Coronary artery (tissue), 2 donors: ENCODE results near the gene EBF4.

Source experiments
- DNase-seq: peaks from one replicate; pipeline ENCODE4 v3.0.0-alpha.2; 2017; ENCODE audit warnings: low spot score
- H3K27ac ChIP-seq, 2 donors: fragments of 200-600 bp; sonication (generic); one replicate each; pipeline ENCODE4 v1.5.1; 2016 to 2019
- H3K4me3 ChIP-seq: fragments of 200-600 bp; sonication (generic); 2 replicates; pipeline ENCODE4 v1.5.1; 2016; ENCODE audit warnings: mild to moderate bottlenecking, moderate library complexity
- CTCF ChIP-seq: fragments of 200-600 bp; sonication (generic); IDR thresholded peaks from one replicate; pipeline ENCODE4 v1.5.1; 2019; ENCODE audit warnings: antibody characterized with exemption

EBF4 gene

DNA sequence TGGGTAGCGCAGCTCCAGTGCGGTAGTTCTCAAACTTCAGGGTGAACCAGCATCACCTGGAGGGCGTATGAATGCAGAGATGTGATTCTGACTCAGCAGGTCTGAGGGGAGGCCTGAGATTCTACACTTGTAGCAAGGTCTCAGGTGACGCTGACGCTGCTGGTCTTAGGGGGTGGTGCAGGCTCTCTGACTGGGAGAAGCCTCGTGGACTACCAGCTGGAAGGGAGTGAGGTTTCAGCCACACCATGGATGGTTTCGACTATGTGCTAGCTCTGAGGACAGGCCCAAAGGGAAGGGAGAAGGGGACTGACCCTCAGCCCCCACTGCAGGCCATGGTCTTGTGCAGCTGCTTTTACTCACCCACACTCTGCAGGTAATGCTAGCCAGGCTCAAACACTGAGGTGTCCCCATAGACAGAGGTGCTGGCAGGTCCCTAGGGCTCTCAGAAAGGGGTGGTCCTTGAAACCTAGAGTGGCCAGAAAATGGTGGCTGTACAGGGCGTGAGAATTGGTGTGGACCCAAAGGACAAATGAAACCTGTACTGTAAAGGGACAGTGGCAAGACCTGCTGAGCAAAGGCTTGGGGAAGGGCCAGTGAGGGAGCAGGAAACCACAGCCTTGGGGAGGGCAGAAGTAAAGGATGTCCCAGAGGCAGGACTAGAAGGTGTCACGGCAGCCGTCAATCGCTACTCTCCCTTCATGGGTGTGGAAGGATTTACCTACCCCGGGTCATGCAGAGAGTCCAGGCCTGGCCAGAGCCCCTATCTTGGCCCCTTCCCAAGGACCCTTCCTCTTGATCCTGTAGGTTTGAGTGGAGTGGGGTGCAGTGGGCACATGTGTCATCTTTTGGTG, 52.7 kb downstream of the EBF4 start:
- Histone ChIP-seq H3K27ac (no peak overlapping the region), H3K4me3 (no peak overlapping the region)
- DNase-seq: no peak
- no peak for TF ChIP-seq CTCF

DNA sequence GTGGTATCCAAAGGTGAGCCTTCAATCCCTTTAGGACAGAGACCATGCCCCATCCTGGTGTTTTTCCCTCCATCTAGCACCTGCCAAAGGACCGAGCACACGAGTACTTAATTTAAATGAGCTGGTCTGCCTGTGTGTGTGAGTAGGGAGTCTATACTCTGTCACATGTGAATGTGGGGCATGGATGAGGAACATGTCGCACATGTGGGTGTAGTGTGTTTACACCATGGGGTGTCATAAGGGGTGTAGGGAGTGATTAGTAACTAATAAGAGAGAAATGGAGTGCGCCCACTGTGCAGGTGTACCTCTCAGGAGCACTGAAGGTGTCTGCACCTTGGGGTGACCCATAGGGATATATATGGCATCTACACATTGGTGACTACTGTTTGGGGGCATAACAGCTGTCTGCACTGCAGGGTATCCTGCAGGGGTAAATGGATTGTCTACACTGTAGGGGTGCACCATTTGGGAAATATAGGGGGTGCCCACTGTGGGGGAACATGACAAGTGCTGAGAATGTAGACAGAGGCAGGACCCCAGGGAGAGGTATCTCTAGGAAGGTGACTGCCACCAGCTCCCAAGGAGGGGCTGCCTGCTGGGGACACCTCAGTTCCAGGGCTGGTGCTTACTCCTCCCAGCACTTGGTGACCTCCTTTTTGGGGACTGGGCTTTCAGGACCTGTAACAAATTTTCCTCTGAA, 53.5 kb downstream of the EBF4 start:
- H3K27ac ChIP-seq: no peak overlapping the region
- TF ChIP-seq CTCF: no peak
- DNase-seq: no peak
- no peak overlapping the region for H3K4me3 ChIP-seq

- TF ChIP-seq CTCF: no peak
- Histone ChIP-seq H3K27ac (no peak overlapping the region), H3K4me3 (no peak overlapping the region)
- peak; percentile 29 for DNase-seq
These were observed 54.2 kb downstream of the EBF4 start for GRCh38 chr20:2746636-2747265.

- Histone ChIP-seq H3K27ac (no peak overlapping the region), H3K4me3 (no peak overlapping the region)
- DNase-seq: peak; percentile 5
- TF ChIP-seq CTCF: no peak
These were observed 55.2 kb downstream of the EBF4 start for GRCh38 chr20:2747676-2748235.

- DNase-seq: peak; percentile 69
- H3K27ac ChIP-seq: no peak overlapping the region
- TF ChIP-seq CTCF: no peak
- H3K4me3 ChIP-seq: no peak overlapping the region
These were observed 56.2 kb downstream of the EBF4 start for GRCh38 chr20:2748551-2749342.

DNA sequence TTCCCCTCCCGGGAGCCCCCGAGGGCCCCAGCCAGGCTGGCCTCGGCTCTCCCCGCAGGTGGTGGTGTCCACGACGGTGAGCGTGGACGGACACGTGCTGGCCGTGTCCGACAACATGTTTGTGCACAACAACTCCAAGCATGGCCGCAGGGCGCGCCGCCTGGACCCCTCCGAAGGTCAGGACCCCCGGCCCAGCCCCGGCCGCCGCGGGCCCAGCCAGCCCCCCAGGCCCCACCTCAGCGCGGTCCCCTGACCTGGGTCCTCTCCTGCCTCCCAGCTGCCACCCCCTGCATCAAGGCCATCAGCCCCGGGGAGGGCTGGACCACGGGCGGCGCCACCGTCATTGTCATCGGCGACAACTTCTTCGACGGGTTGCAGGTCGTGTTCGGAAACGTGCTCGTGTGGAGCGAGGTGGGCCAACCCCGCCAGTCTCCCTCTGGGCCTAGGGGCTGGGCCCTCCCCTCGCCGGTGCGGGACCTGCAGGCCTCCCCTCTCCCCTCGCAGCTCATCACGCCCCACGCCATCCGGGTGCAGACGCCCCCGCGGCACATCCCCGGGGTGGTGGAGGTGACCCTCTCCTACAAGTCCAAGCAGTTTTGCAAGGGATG, 56.9 kb downstream of the EBF4 start:
- peak; percentile 71 for DNase-seq
- Histone ChIP-seq H3K27ac (no peak overlapping the region), H3K4me3 (no peak overlapping the region)
- no peak for TF ChIP-seq CTCF
